Measurements from ENCODE around the gene ARL9.
"Not testable (repeated sequence)": the region's sequence is repeated elsewhere in the genome, so short reads cannot be mapped to it uniquely, and the experiment has no call there.

Gene ARL9

DNA sequence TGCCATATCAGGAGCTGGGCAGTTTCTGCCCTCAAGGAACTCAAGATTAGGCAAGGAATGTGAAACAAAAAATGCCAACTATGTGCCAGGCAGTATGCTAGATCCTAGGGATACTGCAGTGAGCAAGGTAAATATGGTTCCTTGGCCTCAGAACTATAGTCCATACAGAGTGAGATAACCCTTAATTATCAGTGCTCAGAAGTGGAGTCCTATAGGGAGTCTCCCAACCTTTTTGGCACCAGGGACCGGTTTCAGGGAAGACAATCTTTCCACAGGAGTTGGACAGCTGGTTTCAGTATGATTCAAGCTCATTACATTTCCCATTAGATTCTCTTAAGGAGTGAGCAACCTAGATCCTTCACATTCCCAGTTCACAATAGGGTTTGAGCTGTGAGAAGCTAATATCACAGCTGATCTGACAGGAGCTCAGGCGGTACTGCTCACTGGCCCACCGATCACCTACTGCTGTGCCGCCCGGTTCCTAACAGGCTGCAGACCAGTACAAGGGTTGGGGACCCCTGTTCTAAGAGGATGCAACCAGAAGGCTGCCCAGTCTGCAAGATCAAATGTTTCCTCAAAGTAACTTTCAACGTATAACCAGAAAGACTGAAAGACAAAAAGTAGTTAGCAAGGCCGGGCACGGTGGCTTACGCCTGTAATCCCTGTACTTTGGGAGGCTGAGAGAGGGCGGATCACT lies 39.8 kb upstream of the ARL9 start:
- Histone ChIP-seq H3K4me3 (ENCODE audit: low read length) (no peak overlapping the region), H3K4me2 (ENCODE audit: low read length) (peak overlapping the region; percentile 4), H3K27ac (ENCODE audit: low read depth, low read length) (no peak overlapping the region), H2BK15ac (replicated peaks; ENCODE audit: low read depth) (no peak overlapping the region), H3K79me1 (ENCODE audit: low read length) (peaks cover 11% of the 10 kb centered on the region), H3K36me3 (ENCODE audit: control insufficient read depth, insufficient read depth, low read length) (no peaks in the 10 kb centered on the region), H3K56ac (ENCODE audit: low read length) (peak overlapping the region; percentile 94), H4K5ac (ENCODE audit: low read length) (no peak overlapping the region), H3K27me3 (ENCODE audit: insufficient read depth, low read length, poor library complexity) (no peaks in the 10 kb centered on the region), H2BK120ac (ENCODE audit: low read depth, low read length) (no peak overlapping the region), H3K23ac (ENCODE audit: low read length) (no peak overlapping the region), H3K4ac (ENCODE audit: low read depth, low read length) (no peak overlapping the region), H2BK5ac (ENCODE audit: low read length) (no peak overlapping the region), H2AK5ac (ENCODE audit: low read length) (no peak overlapping the region), H3K9ac (ENCODE audit: low read length) (peak overlapping the region; percentile 1), H3K4me1 (ENCODE audit: control insufficient read depth, low read depth, low read length) (peaks cover 2% of the 10 kb centered on the region), H3K79me2 (ENCODE audit: control insufficient read depth, insufficient read depth, low read length) (peaks cover 33% of the 10 kb centered on the region), H4K8ac (ENCODE audit: low read depth, low read length) (no peak overlapping the region), H3K18ac (ENCODE audit: low read length) (no peak overlapping the region)
- DNase-seq: peak; percentile 47
- no CpG with 5 or more reads among the region's 10 CpGs for WGBS (ENCODE audit: extremely low coverage, insufficient coverage, low lambda C conversion rate)

DNA sequence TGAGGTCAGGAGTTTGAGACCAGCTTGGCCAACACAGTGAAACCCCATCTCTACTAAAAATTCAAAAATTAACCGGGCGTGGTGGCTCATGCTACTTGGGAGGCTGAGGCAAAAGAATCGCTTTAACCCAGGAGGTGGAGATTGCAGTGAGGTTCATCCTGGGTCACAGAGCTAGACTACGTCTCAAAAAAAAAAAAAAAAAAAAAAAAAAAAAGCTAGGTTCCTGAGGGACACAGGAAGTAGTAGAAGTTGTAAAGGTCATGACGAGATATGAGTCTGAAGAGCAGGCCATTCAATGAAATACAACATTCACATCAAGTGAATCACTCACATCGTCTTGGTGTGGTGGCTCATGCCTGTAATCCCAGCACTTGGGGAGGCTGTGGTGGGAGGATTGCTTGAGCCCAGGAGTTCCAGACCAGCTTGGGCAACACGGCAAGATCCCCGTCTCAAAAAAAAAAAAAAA lies 39.3 kb upstream of the ARL9 start:
- Histone ChIP-seq H3K56ac (ENCODE audit: low read length) (peak overlapping the region; percentile 94), H3K79me1 (ENCODE audit: low read length) (peaks cover 11% of the 10 kb centered on the region), H3K4me2 (ENCODE audit: low read length) (peak overlapping the region; percentile 81), H3K4me3 (ENCODE audit: low read length) (peak overlapping the region; percentile 99), H3K79me2 (ENCODE audit: control insufficient read depth, insufficient read depth, low read length) (peaks cover 33% of the 10 kb centered on the region), H3K9ac (ENCODE audit: low read length) (peak overlapping the region; percentile 96)
- H4K5ac ChIP-seq (ENCODE audit: low read length); H3K27ac ChIP-seq (ENCODE audit: low read depth, low read length); H3K4me1 ChIP-seq (ENCODE audit: control insufficient read depth, low read depth, low read length); H4K8ac ChIP-seq (ENCODE audit: low read depth, low read length); H3K4ac ChIP-seq (ENCODE audit: low read depth, low read length); H3K18ac ChIP-seq (ENCODE audit: low read length); H3K23ac ChIP-seq (ENCODE audit: low read length); H3K27me3 ChIP-seq (ENCODE audit: insufficient read depth, low read length, poor library complexity); H2BK120ac ChIP-seq (ENCODE audit: low read depth, low read length); H2BK15ac ChIP-seq (replicated peaks; ENCODE audit: low read depth); H3K36me3 ChIP-seq (ENCODE audit: control insufficient read depth, insufficient read depth, low read length); H2BK5ac ChIP-seq (ENCODE audit: low read length); H2AK5ac ChIP-seq (ENCODE audit: low read length): not testable (repeated sequence)
- no CpG with 5 or more reads among the region's 8 CpGs for WGBS (ENCODE audit: extremely low coverage, insufficient coverage, low lambda C conversion rate)
- DNase-seq: peak; percentile 74

DNA sequence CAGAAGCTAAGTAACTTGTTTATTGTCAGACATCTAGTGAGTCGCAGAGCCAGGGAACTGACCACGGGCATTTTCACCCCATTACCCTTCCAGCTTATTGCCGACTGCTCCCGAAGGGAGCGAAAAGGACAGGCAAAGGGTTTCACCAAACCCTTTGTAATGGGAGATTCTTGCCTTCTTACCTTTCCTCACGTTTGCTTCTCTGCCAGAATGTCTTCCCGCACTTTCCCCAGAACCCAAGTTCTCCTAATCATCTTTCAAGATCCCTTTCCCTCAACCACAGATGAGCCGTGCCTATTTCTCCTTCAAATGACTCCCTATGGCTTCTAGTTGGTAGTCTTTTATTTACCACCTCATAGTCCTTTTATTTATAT lies 38.7 kb upstream of the ARL9 start:
- no peak for DNase-seq
- H3K18ac ChIP-seq (ENCODE audit: low read length): peak overlapping the region; percentile 8
- H3K27me3 ChIP-seq (ENCODE audit: insufficient read depth, low read length, poor library complexity): no peaks in the 10 kb centered on the region
- no CpG with 5 or more reads among the region's 8 CpGs for WGBS (ENCODE audit: extremely low coverage, insufficient coverage, low lambda C conversion rate)
- H3K4me3 ChIP-seq (ENCODE audit: low read length): peak overlapping the region; percentile 99
- no peak overlapping the region for H4K8ac ChIP-seq (ENCODE audit: low read depth, low read length)
- peaks cover 13% of the 10 kb centered on the region for H3K79me1 ChIP-seq (ENCODE audit: low read length)
- H3K4me2 ChIP-seq (ENCODE audit: low read length): peak overlapping the region; percentile 81
- H2BK5ac ChIP-seq (ENCODE audit: low read length): no peak overlapping the region
- H3K79me2 ChIP-seq (ENCODE audit: control insufficient read depth, insufficient read depth, low read length): peaks cover 33% of the 10 kb centered on the region
- H3K27ac ChIP-seq (ENCODE audit: low read depth, low read length): peak overlapping the region; percentile 59
- no peak overlapping the region for H4K5ac ChIP-seq (ENCODE audit: low read length)
- H2BK15ac ChIP-seq (replicated peaks; ENCODE audit: low read depth): no peak overlapping the region
- H3K4me1 ChIP-seq (ENCODE audit: control insufficient read depth, low read depth, low read length): peaks cover 2% of the 10 kb centered on the region
- peak overlapping the region; percentile 94 for H3K56ac ChIP-seq (ENCODE audit: low read length)
- H3K23ac ChIP-seq (ENCODE audit: low read length): peak overlapping the region; percentile 59
- no peak overlapping the region for H2BK120ac ChIP-seq (ENCODE audit: low read depth, low read length)
- no peak overlapping the region for H3K4ac ChIP-seq (ENCODE audit: low read depth, low read length)
- H3K9ac ChIP-seq (ENCODE audit: low read length): peak overlapping the region; percentile 96
- H2AK5ac ChIP-seq (ENCODE audit: low read length): no peak overlapping the region
- H3K36me3 ChIP-seq (ENCODE audit: control insufficient read depth, insufficient read depth, low read length): peaks cover 3% of the 10 kb centered on the region

DNA sequence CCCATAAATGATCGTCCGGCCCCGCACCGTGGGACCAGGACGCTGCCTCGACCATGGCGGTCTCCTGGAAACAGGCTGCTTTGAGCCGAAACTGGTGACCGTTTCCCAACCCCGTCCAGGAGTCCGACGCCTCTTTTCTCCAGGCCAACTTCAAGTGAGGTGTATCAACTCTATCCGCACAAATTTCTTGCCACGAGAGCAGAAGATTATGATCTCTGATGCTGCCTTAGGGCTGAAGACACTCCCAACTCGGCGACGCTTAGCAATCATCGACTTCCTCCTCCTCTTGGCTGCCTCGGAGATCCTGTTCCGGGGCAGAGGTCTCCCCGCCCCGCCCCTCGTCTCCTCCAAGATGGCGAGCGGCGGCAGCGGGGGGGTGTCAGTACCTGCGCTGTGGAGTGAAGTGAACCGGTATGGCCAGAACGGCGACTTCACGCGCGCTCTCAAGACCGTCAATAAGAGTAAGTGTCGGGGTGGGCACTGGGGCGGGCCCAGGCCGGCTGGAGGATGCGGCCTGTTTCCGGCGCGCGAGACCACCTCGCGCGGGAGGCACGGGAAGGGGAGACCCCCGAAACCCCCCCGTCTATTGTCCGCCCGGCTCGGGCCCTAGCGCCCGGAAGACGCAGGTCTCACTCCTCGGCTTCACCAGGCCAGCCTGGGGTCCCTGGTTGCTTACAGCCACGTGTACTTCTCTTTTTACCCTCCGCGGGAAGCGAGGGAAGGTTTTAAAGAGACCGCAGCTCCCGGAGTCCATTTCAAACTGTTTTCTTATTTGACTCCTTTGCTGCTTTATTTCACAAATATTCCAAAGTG lies 38.1 kb upstream of the ARL9 start, which contains the start of gene SRP72:
TSS of gene SRP72 (plus strand) at position 334 of the 813 bp plus-strand sequence. CDS start at position 353, 19 bp downstream.
- Histone ChIP-seq H3K79me1 (ENCODE audit: low read length) (peaks cover 13% of the 10 kb centered on the region), H3K18ac (ENCODE audit: low read length) (peak within 1 kb of the TSS; percentile 65), H3K27ac (ENCODE audit: low read depth, low read length) (peak within 1 kb of the TSS; percentile 59), H3K4me3 (ENCODE audit: low read length) (peak within 1 kb of the TSS; percentile 99), H2BK15ac (replicated peaks; ENCODE audit: low read depth) (no peak within 1 kb of the TSS), H2AK5ac (ENCODE audit: low read length) (no peak within 1 kb of the TSS), H3K36me3 (ENCODE audit: control insufficient read depth, insufficient read depth, low read length) (peaks cover 3% of the 10 kb centered on the region), H3K9ac (ENCODE audit: low read length) (peak within 1 kb of the TSS; percentile 96), H4K5ac (ENCODE audit: low read length) (no peak within 1 kb of the TSS), H3K23ac (ENCODE audit: low read length) (peak within 1 kb of the TSS; percentile 59), H3K56ac (ENCODE audit: low read length) (peak within 1 kb of the TSS; percentile 94), H2BK120ac (ENCODE audit: low read depth, low read length) (no peak within 1 kb of the TSS), H3K4me2 (ENCODE audit: low read length) (peak within 1 kb of the TSS; percentile 90), H3K4ac (ENCODE audit: low read depth, low read length) (peak within 1 kb of the TSS; percentile 89), H3K79me2 (ENCODE audit: control insufficient read depth, insufficient read depth, low read length) (peaks cover 33% of the 10 kb centered on the region), H3K4me1 (ENCODE audit: control insufficient read depth, low read depth, low read length) (peaks cover 2% of the 10 kb centered on the region), H2BK5ac (ENCODE audit: low read length) (no peak within 1 kb of the TSS), H4K8ac (ENCODE audit: low read depth, low read length) (no peak within 1 kb of the TSS), H3K27me3 (ENCODE audit: insufficient read depth, low read length, poor library complexity) (no peaks in the 10 kb centered on the region)
- DNase-seq: peak; percentile 96
- WGBS (ENCODE audit: extremely low coverage, insufficient coverage, low lambda C conversion rate): no CpG with 5 or more reads among the region's 62 CpGs

DNA sequence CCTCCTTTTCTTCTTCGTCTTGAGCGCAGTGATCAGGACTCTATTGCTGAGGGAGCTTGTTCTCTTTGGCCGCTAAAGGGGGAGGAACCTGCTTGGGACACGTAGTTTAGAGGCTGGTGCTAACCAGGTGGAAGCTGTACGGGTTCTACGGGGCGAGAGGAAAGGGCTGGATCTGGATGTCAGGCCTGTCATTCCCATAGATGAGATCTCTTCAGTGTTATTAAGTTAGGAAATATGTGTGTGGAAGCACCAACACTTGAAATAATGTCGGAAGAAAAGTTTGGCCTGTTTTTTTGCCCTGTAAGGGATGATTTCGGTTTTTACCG lies 37.5 kb upstream of the ARL9 start:
- no peak overlapping the region for H3K27ac ChIP-seq (ENCODE audit: low read depth, low read length)
- no peak overlapping the region for H2BK5ac ChIP-seq (ENCODE audit: low read length)
- H2AK5ac ChIP-seq (ENCODE audit: low read length): no peak overlapping the region
- H3K27me3 ChIP-seq (ENCODE audit: insufficient read depth, low read length, poor library complexity): no peaks in the 10 kb centered on the region
- peaks cover 2% of the 10 kb centered on the region for H3K4me1 ChIP-seq (ENCODE audit: control insufficient read depth, low read depth, low read length)
- H3K36me3 ChIP-seq (ENCODE audit: control insufficient read depth, insufficient read depth, low read length): peaks cover 3% of the 10 kb centered on the region
- no peak overlapping the region for H4K8ac ChIP-seq (ENCODE audit: low read depth, low read length)
- peak overlapping the region; percentile 90 for H3K4me2 ChIP-seq (ENCODE audit: low read length)
- no CpG with 5 or more reads among the region's 10 CpGs for WGBS (ENCODE audit: extremely low coverage, insufficient coverage, low lambda C conversion rate)
- no peak overlapping the region for H2BK15ac ChIP-seq (replicated peaks; ENCODE audit: low read depth)
- peak overlapping the region; percentile 89 for H3K4ac ChIP-seq (ENCODE audit: low read depth, low read length)
- DNase-seq: peak; percentile 82
- H4K5ac ChIP-seq (ENCODE audit: low read length): no peak overlapping the region
- peak overlapping the region; percentile 84 for H3K56ac ChIP-seq (ENCODE audit: low read length)
- H3K9ac ChIP-seq (ENCODE audit: low read length): peak overlapping the region; percentile 77
- H3K18ac ChIP-seq (ENCODE audit: low read length): peak overlapping the region; percentile 65
- peak overlapping the region; percentile 99 for H3K4me3 ChIP-seq (ENCODE audit: low read length)
- H2BK120ac ChIP-seq (ENCODE audit: low read depth, low read length): no peak overlapping the region
- H3K23ac ChIP-seq (ENCODE audit: low read length): no peak overlapping the region
- peaks cover 13% of the 10 kb centered on the region for H3K79me1 ChIP-seq (ENCODE audit: low read length)
- peaks cover 33% of the 10 kb centered on the region for H3K79me2 ChIP-seq (ENCODE audit: control insufficient read depth, insufficient read depth, low read length)
